Kidney capillary endothelial cell (primary cell): Measurements from ENCODE around the gene LGALS14.

Experiments
- DNase-seq: peaks from one replicate; pipeline ENCODE4 v3.0.0-alpha.2; 2018; ENCODE audit warnings: low spot score

LGALS14 gene

DNA sequence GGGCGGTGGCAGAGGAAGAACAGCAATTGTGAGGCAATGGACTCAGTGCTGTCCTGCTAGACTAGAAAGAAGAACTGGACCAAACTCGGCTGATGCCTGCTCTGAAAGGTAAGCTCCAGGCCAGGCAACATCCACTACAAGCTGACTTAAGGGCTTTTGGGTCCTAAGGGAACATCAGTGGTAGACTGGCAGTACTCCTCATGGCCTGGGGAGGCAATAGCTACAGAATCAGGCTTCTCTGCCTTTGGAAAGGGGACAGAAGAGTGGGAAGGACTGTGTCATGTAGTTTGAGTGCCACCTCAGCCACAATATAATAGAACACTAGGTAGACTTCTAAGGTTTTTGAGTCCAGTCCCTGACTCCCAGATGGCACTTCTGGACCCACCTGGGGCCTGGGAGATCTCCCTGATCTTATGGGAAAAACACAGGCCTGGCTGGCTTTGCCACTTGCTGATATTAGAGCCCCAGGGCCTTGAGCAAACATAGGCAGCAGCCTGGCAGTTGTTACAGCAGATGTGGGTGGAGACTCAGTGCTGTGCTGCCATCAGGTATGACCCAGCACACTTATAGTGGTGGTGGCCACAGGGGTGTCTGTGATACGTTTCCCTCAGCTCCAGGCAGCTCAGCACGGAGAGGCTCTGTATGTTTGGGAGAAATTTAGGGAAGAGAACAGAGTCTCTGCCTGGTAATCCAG lies 42.7 kb downstream of the LGALS14 start:
- DNase-seq: no peak

DNA sequence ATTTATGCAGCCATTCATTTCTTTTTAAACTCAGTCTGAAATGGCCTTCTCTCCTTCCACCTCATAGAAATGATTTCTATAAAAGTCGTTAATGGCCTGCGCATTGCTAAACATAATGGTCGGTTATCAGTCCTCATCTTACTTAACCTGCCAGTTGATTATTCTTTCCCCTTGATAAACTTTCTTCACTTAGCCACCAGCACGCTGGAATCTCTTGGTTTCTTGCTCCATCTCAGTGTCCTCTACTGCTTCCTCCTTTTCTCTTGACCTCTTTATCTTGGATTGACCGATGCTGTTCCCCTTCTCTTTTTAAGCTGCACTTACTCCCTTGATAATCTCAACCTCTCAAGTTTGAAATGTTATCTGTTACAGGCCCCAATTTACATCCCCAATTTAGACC lies 45.7 kb downstream of the LGALS14 start:
- DNase-seq: no peak

DNA sequence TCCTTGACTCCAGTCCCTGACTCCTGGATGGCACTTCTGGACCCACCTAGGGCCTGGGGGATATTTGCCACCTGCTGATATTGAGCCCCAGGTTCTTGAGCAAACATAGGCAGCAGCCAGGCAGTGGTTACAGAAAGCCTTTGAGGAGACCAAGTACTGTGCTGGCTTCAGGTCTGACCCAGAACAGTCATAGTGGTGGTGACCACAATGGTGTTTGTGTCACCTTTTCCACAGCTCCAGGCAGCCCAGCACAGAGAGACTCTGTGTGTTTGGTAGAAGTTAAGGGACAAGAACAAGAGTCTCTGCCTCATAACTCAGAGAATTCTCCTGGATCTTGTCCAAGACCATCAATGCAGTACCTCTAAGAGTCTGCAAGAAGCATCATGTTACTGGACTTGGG lies 48.1 kb downstream of the LGALS14 start:
- DNase-seq: no peak

DNA sequence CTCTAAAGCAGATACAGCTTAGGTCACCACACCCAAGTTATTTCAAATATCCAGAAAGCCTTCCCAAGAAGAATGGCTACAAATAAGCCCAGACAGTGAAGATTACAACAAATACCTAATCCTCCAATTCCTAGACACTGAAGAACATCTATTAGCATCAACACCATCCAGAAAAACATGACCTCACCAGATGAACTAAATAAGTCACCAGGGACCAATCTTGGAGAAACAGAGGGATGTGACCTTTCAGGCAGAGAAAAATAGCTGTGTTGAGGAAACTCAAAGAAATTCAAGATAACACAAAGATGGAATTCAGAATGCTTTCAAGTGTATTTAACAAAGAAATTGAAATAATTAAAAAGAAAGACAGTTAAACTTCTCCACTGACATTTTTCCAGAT lies 48.5 kb downstream of the LGALS14 start:
- no peak for DNase-seq

DNA sequence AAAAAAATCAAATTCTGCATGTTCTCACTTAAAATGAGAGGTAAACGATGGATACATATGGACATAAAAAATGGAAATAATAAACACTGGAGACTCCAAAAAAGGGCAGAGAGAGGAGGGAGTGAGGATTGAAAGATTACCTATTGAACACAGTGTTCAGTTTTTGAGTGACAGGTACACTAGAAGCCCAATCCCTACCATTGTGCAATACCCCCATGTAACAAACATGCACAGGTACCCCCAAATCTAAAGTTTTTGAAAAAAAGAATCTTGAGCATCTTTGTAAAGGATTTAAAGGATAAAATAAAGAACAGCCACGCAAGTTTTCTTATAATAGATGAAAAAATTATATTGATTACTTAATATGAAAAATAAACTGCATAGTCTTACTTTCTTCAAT lies 50.3 kb downstream of the LGALS14 start:
- no peak for DNase-seq

- no peak for DNase-seq
These were observed 50.7 kb downstream of the LGALS14 start for GRCh38 chr19:39754971-39755370.
